Activated CD4-positive, alpha-beta memory T cell treated with anti-CD3 and anti-CD28 coated beads, Interleukin-2, amount 10 ng/mL, durations not matched to agents 7 days and 5 days (primary cell): ENCODE results near the gene LINS1. TPM values are rescaled to one million over a fixed set of nuclear protein-coding genes. Genes with fewer than 3 reads are reported as not detected.

Source experiments
- CTCF ChIA-PET: fragments of 350-600 bp; sonication (Branson Sonifier 250); formaldehyde crosslinking; loops from one replicate; lab custom pipeline; 2021; ENCODE audit warnings: antibody characterized with exemption, inconsistent platforms; lab: Charles Lee
- POLR2A ChIA-PET: fragments of 350-600 bp; sonication (Branson Sonifier 250); formaldehyde crosslinking; loops from one replicate; lab custom pipeline; 2021; ENCODE audit warnings: antibody characterized with exemption; lab: Charles Lee
- DNase-seq: peaks from one replicate; pipeline ENCODE4 v3.0.0-alpha.2; 2020
- H3K27ac Mint-ChIP-seq: one replicate; pipeline ENCODE4 v1.8.0; 2021; ENCODE audit warnings: mild to moderate bottlenecking, mixed read lengths
- H3K27me3 Mint-ChIP-seq: one replicate; pipeline ENCODE4 v1.8.0; 2021; ENCODE audit warnings: mixed read lengths
- H3K36me3 Mint-ChIP-seq: one replicate; pipeline ENCODE4 v1.8.0; 2021; ENCODE audit warnings: low read depth, mixed read lengths
- H3K4me1 Mint-ChIP-seq: one replicate; pipeline ENCODE4 v1.8.0; 2021; ENCODE audit warnings: mixed read lengths
- H3K4me3 Mint-ChIP-seq: one replicate; pipeline ENCODE4 v1.8.0; 2021; ENCODE audit warnings: mild to moderate bottlenecking, mixed read lengths
- H3K9me3 Mint-ChIP-seq: one replicate; pipeline ENCODE4 v1.8.0; 2021; ENCODE audit warnings: mixed read lengths
- total RNA-seq, 2 experiments: library from RNA; stranded (reverse); gene quantifications; one replicate each; pipeline ENCODE4 v1.2.3, GENCODE V29; 2021

Gene LINS1
- total RNA-seq, 2 experiments from 2014 or later = 46.1 to 49.6 TPM

GRCh38 chr15:100628746-100629145 is 26.8 kb upstream of the LINS1 start:
- Mint-ChIP-seq H3K9me3 (no peaks in the 10 kb centered on the region), H3K27ac (no peak overlapping the region), H3K4me1 (peaks cover 7% of the 10 kb centered on the region), H3K4me3 (no peak overlapping the region), H3K36me3 (peaks cover 33% of the 10 kb centered on the region), H3K27me3 (no peaks in the 10 kb centered on the region)
- CTCF ChIA-PET = no interaction called here
- POLR2A ChIA-PET = no interaction called here
- DNase-seq = no peak

GRCh38 chr15:100627789-100628395 is 25.9 kb upstream of the LINS1 start:
- H3K36me3 Mint-ChIP-seq = peaks cover 33% of the 10 kb centered on the region
- H3K9me3 Mint-ChIP-seq = no peaks in the 10 kb centered on the region
- H3K27ac Mint-ChIP-seq = no peak overlapping the region
- H3K4me1 Mint-ChIP-seq = peaks cover 4% of the 10 kb centered on the region
- ChIA-PET CTCF (interaction anchor here (0.8 to 1.5 kb wide), 6 partner anchors 53 to 381 kb away, joined by 3 to 11 read pairs (median 5); no protein-coding TSS in a partner anchor), POLR2A (no interaction called here)
- H3K4me3 Mint-ChIP-seq = no peak overlapping the region
- DNase-seq = peak; percentile 67
- H3K27me3 Mint-ChIP-seq = no peaks in the 10 kb centered on the region

GRCh38 chr15:100623301-100623700 is 21.3 kb upstream of the LINS1 start:
- no peak for DNase-seq
- Mint-ChIP-seq H3K4me3 (no peak overlapping the region), H3K27me3 (no peaks in the 10 kb centered on the region), H3K4me1 (peaks cover 4% of the 10 kb centered on the region), H3K9me3 (no peaks in the 10 kb centered on the region), H3K27ac (no peak overlapping the region), H3K36me3 (peaks cover 32% of the 10 kb centered on the region)
- ChIA-PET POLR2A (no interaction called here), CTCF (no interaction called here)

GRCh38 chr15:100616700-100617099 is 14.7 kb upstream of the LINS1 start:
- no peak overlapping the region for H3K27ac Mint-ChIP-seq
- CTCF ChIA-PET = no interaction called here
- no peak overlapping the region for H3K4me3 Mint-ChIP-seq
- H3K36me3 Mint-ChIP-seq = peaks cover 74% of the 10 kb centered on the region
- POLR2A ChIA-PET = no interaction called here
- no peak for DNase-seq
- peaks cover 5% of the 10 kb centered on the region for H3K4me1 Mint-ChIP-seq
- no peaks in the 10 kb centered on the region for H3K9me3 Mint-ChIP-seq
- no peaks in the 10 kb centered on the region for H3K27me3 Mint-ChIP-seq

- Mint-ChIP-seq H3K27me3 (no peaks in the 10 kb centered on the region), H3K27ac (no peak overlapping the region), H3K4me1 (peaks cover 5% of the 10 kb centered on the region), H3K4me3 (no peak overlapping the region), H3K36me3 (peaks cover 71% of the 10 kb centered on the region), H3K9me3 (no peaks in the 10 kb centered on the region)
- DNase-seq = no peak
- CTCF ChIA-PET = interaction anchor here (0.6 to 0.8 kb wide), 2 partner anchors 265 to 392 kb away, joined by 3 to 4 read pairs; no protein-coding TSS in a partner anchor
- POLR2A ChIA-PET = interaction anchor here (0.6 to 1.7 kb wide), 3 partner anchors 13 to 645 kb away, joined by 3 to 7 read pairs (median 3); partner anchors contain the start of genes ASB7 and LINS1
Observed at GRCh38 chr15:100615801-100616200, 13.8 kb upstream of the LINS1 start.

- Mint-ChIP-seq H3K27ac (no peak overlapping the region), H3K4me3 (no peak overlapping the region), H3K27me3 (no peaks in the 10 kb centered on the region), H3K36me3 (peaks cover 68% of the 10 kb centered on the region), H3K9me3 (no peaks in the 10 kb centered on the region), H3K4me1 (peaks cover 5% of the 10 kb centered on the region)
- no peak for DNase-seq
- CTCF ChIA-PET = interaction anchor here (0.8 to 1.6 kb wide), 2 partner anchors 12 to 264 kb away, joined by 3 to 4 read pairs; no protein-coding TSS in a partner anchor
- POLR2A ChIA-PET = interaction anchor here (0.6 to 1.7 kb wide), 3 partner anchors 12 to 646 kb away, joined by 3 to 7 read pairs (median 3); partner anchors contain the start of genes ASB7 and LINS1
Observed at GRCh38 chr15:100614918-100615317, 12.9 kb upstream of the LINS1 start.

GRCh38 chr15:100614336-100614735 is 12.4 kb upstream of the LINS1 start:
- ChIA-PET POLR2A (no interaction called here), CTCF (interaction anchor here (1.6 kb wide), 1 partner anchor 13 kb away, joined by 3 read pairs; no protein-coding TSS in a partner anchor)
- H3K27me3 Mint-ChIP-seq = no peaks in the 10 kb centered on the region
- no peaks in the 10 kb centered on the region for H3K9me3 Mint-ChIP-seq
- DNase-seq = no peak
- peaks cover 5% of the 10 kb centered on the region for H3K4me1 Mint-ChIP-seq
- H3K27ac Mint-ChIP-seq = no peak overlapping the region
- H3K36me3 Mint-ChIP-seq = peaks cover 71% of the 10 kb centered on the region
- H3K4me3 Mint-ChIP-seq = no peak overlapping the region

GRCh38 chr15:100613208-100613607 is 11.2 kb upstream of the LINS1 start:
- H3K27me3 Mint-ChIP-seq = no peaks in the 10 kb centered on the region
- peaks cover 68% of the 10 kb centered on the region for H3K36me3 Mint-ChIP-seq
- ChIA-PET POLR2A (no interaction called here), CTCF (interaction anchor here (1.6 kb wide), 1 partner anchor 14 kb away, joined by 3 read pairs; no protein-coding TSS in a partner anchor)
- H3K27ac Mint-ChIP-seq = no peak overlapping the region
- H3K9me3 Mint-ChIP-seq = no peaks in the 10 kb centered on the region
- DNase-seq = no peak
- H3K4me3 Mint-ChIP-seq = no peak overlapping the region
- H3K4me1 Mint-ChIP-seq = peaks cover 7% of the 10 kb centered on the region

- ChIA-PET POLR2A (no interaction called here), CTCF (interaction anchor here (1.2 kb wide), 1 partner anchor 262 kb away, joined by 3 read pairs; no protein-coding TSS in a partner anchor)
- no peak overlapping the region for H3K27ac Mint-ChIP-seq
- no peaks in the 10 kb centered on the region for H3K27me3 Mint-ChIP-seq
- H3K4me1 Mint-ChIP-seq = peaks cover 7% of the 10 kb centered on the region
- H3K4me3 Mint-ChIP-seq = no peak overlapping the region
- peaks cover 66% of the 10 kb centered on the region for H3K36me3 Mint-ChIP-seq
- H3K9me3 Mint-ChIP-seq = no peaks in the 10 kb centered on the region
- DNase-seq = no peak
Observed at GRCh38 chr15:100612539-100612938, 10.6 kb upstream of the LINS1 start.

- Mint-ChIP-seq H3K4me3 (no peak overlapping the region), H3K4me1 (peaks cover 58% of the 10 kb centered on the region), H3K9me3 (no peaks in the 10 kb centered on the region), H3K27me3 (no peaks in the 10 kb centered on the region), H3K36me3 (peaks cover 48% of the 10 kb centered on the region), H3K27ac (no peak overlapping the region)
- CTCF ChIA-PET = interaction anchor here (1.2 to 2.3 kb wide), 4 partner anchors 30 to 406 kb away, joined by 5 to 28 read pairs (median 12); no protein-coding TSS in a partner anchor
- peak; percentile 70 for DNase-seq
- POLR2A ChIA-PET = interaction anchor here (0.6 to 9.5 kb wide), 12 partner anchors 13 to 1037 kb away, joined by 3 to 107 read pairs (median 4); partner anchors contain the start of gene SNRPA1
Observed at GRCh38 chr15:100602823-100603393, 924 bp upstream of the LINS1 start.

- H3K9me3 Mint-ChIP-seq = no peaks in the 10 kb centered on the region
- no peaks in the 10 kb centered on the region for H3K27me3 Mint-ChIP-seq
- no peak for DNase-seq
- H3K4me1 Mint-ChIP-seq = peaks cover 66% of the 10 kb centered on the region
- H3K27ac Mint-ChIP-seq = no peak overlapping the region
- CTCF ChIA-PET = interaction anchor here (1.9 to 2.3 kb wide), 3 partner anchors 28 to 251 kb away, joined by 9 to 28 read pairs (median 15); no protein-coding TSS in a partner anchor
- H3K36me3 Mint-ChIP-seq = peaks cover 47% of the 10 kb centered on the region
- POLR2A ChIA-PET = interaction anchor here (0.7 to 9.5 kb wide), 9 partner anchors 13 to 693 kb away, joined by 3 to 107 read pairs (median 5); partner anchors contain the start of gene SNRPA1
- no peak overlapping the region for H3K4me3 Mint-ChIP-seq
Observed at GRCh38 chr15:100601617-100602063, 344 bp downstream of the LINS1 start.

GRCh38 chr15:100601163-100601562 is 821 bp downstream of the LINS1 start:
- H3K27ac Mint-ChIP-seq = no peak overlapping the region
- CTCF ChIA-PET = interaction anchor here (2.0 to 2.3 kb wide), 2 partner anchors 28 to 251 kb away, joined by 15 to 20 read pairs; no protein-coding TSS in a partner anchor
- no peaks in the 10 kb centered on the region for H3K27me3 Mint-ChIP-seq
- H3K9me3 Mint-ChIP-seq = no peaks in the 10 kb centered on the region
- H3K4me1 Mint-ChIP-seq = peaks cover 67% of the 10 kb centered on the region
- peaks cover 44% of the 10 kb centered on the region for H3K36me3 Mint-ChIP-seq
- H3K4me3 Mint-ChIP-seq = no peak overlapping the region
- POLR2A ChIA-PET = interaction anchor here (9.5 kb wide), 1 partner anchor 29 kb away, joined by 107 read pairs; no protein-coding TSS in a partner anchor
- peak; percentile 71 for DNase-seq
